HG03095 (cell line): ENCODE data around the gene FFAR1.

ENCODE experiments used
- ATAC-seq: cut with Tn5 transposase; IDR thresholded peaks from one replicate; pipeline ENCODE4 v1.9.1; 2021; ENCODE audit warnings: moderate library complexity; ENCODE audit not compliant: unreplicated experiment

FFAR1 gene

GRCh38 chr19:35314858-35315470 lies 32.7 kb upstream of the FFAR1 start:
- no peak for ATAC-seq

DNA sequence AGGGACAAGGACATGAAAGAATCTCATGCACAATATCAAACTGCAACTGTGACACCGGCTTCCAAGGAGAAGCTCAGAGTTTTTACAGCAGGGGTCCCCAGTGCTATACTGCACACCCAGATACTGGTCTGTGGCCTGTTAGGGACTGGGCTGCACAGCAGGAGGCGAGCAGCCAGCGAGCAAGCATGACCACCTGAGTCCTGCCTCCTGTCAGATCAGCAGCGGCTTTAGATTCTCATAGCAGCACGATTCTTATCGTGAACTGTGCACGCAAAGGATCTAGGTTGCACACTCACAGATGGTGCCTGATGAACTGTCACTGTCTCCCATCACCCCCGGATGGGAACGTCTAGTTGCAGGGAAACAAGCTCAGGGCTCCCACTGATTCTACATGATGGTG lies 31.8 kb upstream of the FFAR1 start:
- ATAC-seq, result no peak

DNA sequence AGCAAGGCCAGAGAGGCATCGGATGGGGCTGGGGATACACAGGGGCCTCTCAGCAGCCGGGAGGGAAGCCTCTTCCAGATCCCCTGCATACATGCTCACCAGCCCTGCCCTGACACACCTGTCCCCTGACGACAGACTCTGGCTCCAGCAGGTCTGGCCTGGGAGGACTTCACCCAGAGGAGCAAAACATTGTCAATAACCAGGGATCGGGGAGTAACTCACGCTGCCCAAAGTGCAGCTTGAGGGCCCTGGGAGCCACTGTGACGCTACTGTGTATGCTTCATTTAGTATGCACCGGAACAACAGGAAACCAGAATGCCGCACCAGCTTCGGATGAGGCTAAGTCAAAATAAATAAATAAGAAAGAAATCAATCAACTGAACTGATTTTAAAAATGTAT lies 31.1 kb upstream of the FFAR1 start:
- ATAC-seq, result no peak

GRCh38 chr19:35317464-35318043 lies 30.1 kb upstream of the FFAR1 start:
- no peak for ATAC-seq

DNA sequence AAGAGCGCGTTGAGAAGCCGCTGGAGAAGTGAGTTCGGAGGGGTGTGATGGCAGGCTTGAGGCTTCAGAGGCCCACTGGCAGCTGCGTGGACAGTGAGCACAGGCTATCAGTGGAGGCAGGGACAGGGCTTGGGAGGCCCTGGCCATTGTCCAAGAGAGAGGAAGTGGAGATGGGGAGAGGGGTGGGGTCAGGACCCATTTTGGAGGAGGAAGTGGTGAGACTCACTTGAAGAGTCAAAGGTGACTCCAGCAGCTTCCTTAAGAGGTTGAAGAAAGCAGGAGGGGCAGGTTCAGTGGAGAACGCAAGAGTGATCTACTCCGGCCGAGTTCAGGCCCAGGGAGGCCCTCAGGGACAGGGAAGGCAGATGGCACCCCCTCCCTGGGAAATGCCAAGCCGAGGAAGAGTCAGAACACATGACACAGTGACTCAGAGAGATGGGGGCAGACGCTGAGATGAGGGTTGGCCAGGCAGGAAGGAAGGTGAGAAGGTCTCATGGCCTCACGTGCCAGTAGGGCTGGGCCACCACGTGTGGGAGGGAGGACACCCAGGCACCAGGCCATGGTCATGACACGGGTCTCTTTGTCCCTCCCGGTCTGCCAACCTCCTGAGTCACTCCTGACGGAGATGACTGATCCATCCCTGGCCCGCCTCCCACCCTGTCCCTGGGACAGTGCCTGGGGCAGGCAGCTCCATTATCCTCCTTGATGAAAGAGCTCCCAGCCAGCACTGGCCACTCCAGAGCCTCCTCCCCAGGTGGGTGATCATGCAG lies 28.8 kb upstream of the FFAR1 start:
- no peak for ATAC-seq

- ATAC-seq, result no peak
Observed at GRCh38 chr19:35320065-35320713, 27.5 kb upstream of the FFAR1 start.

- no peak for ATAC-seq
Observed at GRCh38 chr19:35321291-35321690, 26.4 kb upstream of the FFAR1 start.

DNA sequence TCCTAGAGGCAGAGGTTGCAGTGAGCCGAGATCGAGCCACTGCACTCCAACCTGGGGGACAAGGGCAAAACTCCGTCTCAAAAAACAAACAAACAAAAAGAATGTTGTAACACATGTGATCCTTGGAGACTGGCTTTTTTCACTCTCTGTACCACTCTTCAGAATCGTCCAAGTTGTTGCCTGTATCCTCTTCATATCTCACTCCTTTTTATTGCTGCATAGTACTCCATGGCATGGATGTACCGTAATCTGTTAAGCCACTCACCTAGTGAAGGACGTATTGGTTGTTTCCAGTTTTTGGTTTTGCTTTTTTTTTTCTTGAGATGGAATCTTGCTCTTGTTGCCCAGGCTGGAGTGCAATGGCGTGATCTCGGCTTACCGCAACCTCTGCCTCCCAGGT lies 25.7 kb upstream of the FFAR1 start:
- no peak for ATAC-seq

DNA sequence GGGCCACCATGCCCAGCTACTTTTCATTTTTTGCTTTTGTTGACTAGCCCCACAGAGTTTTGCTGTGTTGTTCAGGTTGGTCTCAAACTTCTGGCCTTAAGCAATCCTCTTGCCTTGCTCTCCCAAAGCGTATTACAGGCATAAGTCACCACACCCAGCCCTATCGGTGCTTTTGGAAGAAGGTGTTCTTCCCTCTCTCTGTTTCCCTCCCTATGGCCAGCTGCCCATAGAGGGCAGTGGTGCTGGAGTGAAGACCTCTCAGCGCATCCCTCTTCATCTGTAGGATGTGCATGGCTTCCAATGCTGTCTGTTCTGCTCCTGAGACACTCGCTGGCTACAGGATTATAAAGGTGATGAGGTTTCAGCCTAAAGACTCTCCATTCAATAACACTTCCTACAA lies 20.1 kb upstream of the FFAR1 start:
- ATAC-seq, result no peak

DNA sequence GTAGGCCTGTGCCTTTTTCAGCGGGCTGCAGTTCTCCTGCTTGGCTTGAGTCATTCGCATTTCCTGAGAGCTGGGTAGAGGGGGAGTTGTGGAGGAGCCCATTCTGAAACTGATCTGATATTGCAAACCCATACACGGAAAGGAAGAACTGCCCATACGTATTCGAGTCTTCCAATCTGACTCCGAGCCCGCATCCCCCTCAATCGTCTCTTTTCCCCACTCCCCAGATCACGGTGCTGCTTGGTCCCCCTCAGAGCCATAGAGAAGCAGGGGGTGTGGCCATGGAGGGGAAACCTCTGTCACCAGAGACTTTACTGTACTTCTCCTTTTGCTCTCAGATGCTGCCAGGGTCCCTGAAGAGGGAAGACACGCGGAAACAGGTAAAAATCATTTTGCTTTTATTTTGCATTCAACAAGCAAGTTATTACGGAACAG lies 18.8 kb upstream of the FFAR1 start, which contains the start of gene CD22:
CD22 (plus strand) TSS at position 337 of the 435 bp plus-strand sequence. CDS start 2,854 bp downstream, outside the sequence.
- ATAC-seq, result no peak

- no peak for ATAC-seq
Observed at GRCh38 chr19:35329323-35329722, 18.4 kb upstream of the FFAR1 start.

- peak; percentile 36 for ATAC-seq
Observed at GRCh38 chr19:35330475-35330874, 17.2 kb upstream of the FFAR1 start.

GRCh38 chr19:35331551-35332214 lies 16.0 kb upstream of the FFAR1 start:
- ATAC-seq, result no peak

DNA sequence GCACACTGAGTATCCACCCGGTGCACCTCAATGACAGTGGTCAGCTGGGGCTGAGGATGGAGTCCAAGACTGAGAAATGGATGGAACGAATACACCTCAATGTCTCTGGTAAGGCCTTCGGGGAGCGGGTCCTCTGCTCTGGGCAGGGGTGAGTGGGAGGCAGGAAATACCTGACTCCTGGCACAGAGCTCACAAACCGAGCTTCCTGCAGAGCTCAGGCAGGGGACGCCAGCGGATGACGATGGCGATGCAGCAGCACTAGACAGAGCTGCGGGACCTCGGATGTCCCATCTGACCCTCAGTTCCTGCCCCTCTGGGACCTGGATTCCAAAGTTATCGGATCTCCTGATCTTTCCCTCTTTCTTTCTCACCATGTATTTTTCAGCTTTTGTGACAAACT lies 14.9 kb upstream of the FFAR1 start:
- ATAC-seq, result no peak

DNA sequence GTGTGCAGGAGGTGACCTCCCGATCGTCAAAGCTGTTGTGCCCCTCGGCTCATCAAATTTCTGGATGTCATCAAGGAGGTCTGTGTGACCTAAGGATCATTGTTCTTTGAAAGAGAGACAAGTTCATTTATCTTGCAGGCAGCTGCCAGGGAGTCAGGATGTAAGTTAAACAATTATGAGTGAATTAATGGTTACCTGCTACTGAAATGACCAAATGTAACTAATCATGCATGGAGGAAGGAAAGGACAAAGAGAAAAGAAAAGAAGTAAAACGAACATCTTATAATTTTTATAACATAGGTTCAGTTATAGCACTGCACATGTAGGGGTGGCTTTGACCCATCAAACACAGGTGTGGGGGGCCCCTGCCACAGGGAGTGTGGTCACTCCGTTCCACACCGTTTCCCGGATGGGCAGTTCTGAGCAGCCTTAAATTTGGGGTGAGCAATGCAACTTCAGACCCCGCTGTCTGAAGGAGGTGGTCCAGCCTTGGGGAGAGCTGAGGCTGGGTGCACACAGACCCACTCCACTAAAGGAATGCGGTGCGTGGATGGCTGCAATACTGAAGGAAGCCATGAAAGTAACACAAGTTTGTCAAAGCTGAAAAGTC lies 13.5 kb upstream of the FFAR1 start:
- ATAC-seq, result no peak

GRCh38 chr19:35336166-35336955 lies 11.3 kb upstream of the FFAR1 start:
- ATAC-seq, result no peak

DNA sequence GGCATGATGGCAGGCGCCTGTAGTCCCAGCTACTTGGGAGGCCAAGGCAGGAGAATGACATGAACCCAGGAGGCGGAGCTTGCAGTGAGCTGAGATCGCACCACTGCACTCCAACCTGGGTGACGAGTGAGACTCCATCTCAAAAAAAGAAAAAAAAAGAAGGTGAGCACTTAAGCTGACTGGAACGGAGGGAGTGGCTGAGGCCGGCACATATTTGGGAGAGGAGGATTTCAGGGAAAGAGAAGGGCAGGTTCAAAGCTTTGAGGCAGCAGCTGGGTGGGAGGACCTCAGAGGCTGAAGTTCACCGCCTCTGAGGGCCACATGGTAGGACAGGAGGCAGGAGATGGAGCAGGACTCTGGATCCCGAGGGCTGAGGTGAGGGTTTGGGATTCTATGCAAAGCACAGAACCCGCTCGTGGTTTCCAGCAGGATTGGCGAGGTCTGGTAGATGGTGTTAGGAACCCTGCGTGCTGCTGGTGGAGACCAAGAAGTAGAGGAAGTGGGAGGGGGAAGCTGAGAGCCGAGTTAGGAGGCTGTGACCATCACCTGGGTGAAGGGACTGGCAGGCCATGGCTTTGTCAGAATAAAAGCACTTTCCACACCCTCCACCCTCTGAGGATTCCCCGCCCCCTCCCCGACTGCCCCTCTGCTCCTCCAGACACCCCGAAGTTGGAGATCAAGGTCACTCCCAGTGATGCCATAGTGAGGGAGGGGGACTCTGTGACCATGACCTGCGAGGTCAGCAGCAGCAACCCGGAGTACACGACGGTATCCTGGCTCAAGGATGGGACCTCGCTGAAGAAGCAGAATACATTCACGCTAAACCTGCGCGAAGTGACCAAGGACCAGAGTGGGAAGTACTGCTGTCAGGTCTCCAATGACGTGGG lies 10.4 kb upstream of the FFAR1 start:
- ATAC-seq, result no peak

GRCh38 chr19:35337984-35338296 lies 9.8 kb upstream of the FFAR1 start:
- no peak for ATAC-seq

GRCh38 chr19:35340431-35340830 lies 7.3 kb upstream of the FFAR1 start:
- ATAC-seq, result no peak
